GM20000 (cell line): ENCODE results near the gene SCN2B.

ENCODE experiments used
- DNase-seq: peaks from one replicate; pipeline ENCODE4 v3.0.0; 2012; ENCODE audit warnings: low spot score
- TF ChIP-seq, protein P1 (sequence below): IDR thresholded peaks from 2 replicates; pipeline ENCODE4 v1.5.1; 2012; ENCODE audit warnings: mild to moderate bottlenecking, control low read depth; ENCODE audit errors: extremely low read depth, missing control alignments

The SCN2B gene

DNA sequence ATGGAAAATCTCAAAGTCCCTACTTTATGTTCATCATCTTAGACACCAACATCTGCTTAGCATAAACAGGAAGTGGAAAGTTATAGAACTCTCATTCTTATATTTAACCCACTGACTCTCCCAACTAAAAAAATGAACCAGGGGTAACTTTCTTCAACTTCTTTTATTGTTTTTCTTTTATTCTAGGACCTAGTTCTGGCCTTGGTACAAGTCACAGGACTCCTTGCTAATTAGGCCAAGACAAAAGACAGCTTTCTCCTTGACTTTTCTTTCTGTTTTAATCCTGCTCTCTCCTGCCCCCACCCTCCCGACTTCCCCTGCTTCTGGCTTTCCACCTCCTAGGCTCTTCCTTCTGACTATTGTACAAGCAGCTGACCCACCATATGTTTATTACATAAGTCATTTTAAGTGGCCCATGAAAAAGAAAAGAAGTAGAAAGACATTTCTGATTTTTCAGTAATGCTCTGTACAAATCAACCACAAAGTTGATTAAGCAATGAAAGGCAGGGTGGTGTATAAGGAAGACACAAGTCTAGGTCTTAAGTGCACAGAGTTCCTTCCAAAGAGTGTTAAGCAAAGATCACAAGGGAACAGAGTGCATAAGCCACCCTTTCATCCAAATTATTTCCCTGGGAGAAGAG is 30.1 kb upstream of the SCN2B start:
- no peak for DNase-seq

DNA sequence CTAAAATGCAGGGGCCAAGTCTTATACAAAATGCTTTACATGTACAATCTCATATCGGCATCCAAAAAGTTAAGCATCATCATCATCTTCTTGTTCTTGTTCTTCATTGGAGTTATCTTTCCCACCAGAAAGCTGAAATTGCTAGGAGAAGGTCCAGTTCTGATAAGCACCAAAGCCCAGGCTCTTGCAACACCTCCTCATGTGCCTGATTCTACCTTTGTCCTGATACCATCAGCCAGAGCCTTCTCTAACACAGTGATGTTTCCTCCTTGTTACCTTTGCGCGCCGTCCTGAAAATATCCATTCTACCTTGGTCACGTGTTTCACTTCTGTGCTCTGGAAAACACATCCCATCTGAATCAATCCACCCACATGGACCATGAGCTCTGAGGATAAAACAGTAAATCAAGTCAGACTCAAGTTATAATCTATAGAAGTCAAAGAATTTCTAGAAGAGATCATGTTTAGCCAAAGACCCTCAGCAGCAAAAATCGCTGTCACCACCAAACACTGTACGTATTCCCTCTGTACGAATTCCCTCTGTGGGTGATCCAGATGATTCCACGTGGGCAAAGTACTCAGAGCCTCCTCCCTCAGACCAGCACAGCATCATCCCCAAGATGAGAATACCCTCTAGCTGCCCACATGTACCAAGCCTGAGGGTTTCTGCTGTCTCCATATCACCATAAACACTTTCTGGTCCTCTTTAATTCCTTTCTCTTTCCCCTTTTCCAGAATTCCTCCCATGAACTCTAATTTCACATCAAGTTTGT is 29.4 kb upstream of the SCN2B start:
- TF ChIP-seq, protein P1, sequence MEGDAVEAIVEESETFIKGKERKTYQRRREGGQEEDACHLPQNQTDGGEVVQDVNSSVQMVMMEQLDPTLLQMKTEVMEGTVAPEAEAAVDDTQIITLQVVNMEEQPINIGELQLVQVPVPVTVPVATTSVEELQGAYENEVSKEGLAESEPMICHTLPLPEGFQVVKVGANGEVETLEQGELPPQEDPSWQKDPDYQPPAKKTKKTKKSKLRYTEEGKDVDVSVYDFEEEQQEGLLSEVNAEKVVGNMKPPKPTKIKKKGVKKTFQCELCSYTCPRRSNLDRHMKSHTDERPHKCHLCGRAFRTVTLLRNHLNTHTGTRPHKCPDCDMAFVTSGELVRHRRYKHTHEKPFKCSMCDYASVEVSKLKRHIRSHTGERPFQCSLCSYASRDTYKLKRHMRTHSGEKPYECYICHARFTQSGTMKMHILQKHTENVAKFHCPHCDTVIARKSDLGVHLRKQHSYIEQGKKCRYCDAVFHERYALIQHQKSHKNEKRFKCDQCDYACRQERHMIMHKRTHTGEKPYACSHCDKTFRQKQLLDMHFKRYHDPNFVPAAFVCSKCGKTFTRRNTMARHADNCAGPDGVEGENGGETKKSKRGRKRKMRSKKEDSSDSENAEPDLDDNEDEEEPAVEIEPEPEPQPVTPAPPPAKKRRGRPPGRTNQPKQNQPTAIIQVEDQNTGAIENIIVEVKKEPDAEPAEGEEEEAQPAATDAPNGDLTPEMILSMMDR, result no peak
- no peak for DNase-seq

More for the DNA sequence above, 30.1 kb upstream of the SCN2B start:
- TF ChIP-seq, protein P1, result no peak

DNA sequence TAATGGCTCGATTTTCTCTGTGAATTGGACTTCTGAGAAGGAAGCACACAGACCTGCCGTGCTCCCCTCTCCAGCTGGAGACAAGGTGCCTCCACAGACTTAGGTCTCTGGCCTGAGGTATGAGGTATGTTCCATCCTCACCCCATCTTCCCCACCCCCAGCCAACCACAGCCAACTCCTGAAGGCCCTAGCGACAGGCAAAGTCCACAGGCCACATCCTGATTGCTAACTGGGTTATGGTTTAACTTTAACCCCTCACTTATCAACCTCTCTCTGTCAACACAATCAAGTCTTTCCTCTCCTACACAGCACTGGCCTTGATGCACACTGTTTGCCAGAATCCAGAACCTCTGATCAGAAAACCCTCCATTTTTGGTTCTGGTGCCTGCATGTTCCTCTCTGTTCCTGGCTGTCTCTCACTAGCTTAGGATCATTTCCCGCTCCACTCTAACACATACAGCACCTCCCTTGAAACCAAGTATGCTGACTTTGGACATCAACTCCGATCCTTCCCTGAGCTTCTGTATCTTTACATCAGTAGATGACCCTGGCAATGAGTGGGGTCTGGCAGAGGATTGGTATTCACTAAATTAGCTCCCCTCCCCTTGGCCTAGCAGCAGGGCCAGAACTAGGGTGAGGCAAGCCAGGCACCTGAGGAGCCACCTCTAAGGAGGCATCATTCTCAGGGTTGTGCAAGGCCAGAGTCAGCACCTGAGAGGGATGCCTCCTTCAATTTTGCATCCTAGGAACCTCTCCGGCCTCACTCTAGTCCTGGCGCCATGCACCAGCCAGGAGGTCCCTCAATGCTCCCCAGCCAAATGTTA is 26.4 kb upstream of the SCN2B start:
- DNase-seq, result no peak

DNA sequence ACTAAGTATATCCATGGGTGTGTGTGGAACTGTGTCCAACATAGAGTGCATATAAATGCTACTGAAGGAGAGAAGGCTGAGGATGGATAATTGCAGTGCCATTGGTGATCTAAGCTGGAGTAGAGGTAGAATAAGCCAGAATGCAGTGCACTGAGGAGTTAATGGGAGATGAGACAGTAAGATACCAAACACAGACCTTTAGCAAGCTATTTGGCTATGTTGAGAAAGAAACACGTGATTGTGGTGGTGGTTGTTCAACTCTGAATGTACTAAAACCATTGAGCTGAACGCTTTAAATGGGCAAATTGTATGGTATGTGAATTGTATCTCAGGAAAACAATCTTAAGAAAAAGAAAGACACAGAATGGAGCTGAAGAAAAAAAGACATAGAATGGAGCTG is 25.5 kb upstream of the SCN2B start:
- TF ChIP-seq, protein P1, result no peak
- DNase-seq, result no peak

More for the DNA sequence above, 26.4 kb upstream of the SCN2B start:
- TF ChIP-seq, protein P1, result no peak

DNA sequence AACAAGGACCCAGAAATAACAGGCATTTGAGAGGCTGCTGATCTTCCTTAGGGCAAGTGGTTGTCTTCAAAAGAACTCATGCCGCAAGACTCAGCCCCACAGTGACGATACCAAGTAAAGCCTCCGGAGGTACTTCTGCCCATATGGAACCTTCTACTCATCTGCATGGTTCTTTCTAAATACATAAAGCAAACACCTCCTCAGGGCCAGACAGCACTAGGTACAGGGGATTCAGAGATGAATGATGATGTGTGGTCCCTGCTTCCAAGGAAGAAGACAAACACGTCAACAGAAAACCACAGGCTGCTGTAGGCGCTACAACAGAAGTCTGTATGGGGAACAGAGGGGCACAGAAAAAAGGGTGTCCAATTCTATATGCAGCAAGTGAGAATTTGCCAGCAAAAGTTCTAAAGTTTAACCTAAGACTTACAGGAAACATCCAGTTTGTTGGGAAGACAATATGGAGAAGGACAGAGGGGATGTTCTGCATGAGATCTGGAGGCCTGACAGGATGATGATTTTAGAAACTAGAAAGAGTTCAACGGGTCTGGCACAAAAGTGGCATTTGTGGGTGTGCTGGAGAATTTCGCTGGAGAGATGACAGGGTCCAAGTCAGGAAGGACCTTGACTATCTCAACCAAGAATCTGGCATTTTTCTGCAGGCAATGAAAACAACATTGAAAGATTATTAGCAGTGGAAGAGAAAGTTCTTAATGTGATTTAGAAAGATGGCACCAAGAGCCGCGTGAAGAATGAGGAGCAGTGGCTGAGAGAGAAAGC is 24.7 kb upstream of the SCN2B start:
- no peak for DNase-seq
- TF ChIP-seq, protein P1, result no peak

DNA sequence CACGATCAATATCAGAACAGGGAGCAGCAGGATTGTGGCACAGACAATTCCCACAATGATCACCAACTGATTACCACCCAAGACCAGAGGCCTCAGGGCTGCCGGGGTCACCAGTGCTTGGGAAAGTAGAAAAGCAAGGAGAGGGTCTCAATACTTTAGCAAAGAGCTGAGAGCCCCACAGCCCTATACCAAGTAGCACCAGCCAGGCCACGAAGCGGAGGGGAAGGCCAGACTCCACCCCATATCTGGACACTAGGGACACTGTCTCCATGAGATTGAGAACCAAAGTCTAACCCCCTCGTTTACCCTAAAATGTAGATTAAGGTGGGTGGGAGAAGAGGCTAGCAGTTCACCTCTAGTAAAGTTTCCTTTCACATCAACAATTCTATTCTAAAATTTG is 24.1 kb upstream of the SCN2B start:
- DNase-seq, result no peak
- TF ChIP-seq, protein P1, result no peak
